H9 (cell line): Measurements from ENCODE around the gene IFT172. TPM values are rescaled to one million over a fixed set of nuclear protein-coding genes. Genes with fewer than 3 reads are reported as not detected.
A peak's percentile ranks its signal among the peaks of the same experiment; 100 is the strongest.

Source experiments
- DNase-seq: peaks from one replicate; pipeline ENCODE4 v3.0.0-alpha.2; 2017
- H2AFZ ChIP-seq: one replicate; pipeline ENCODE4 v1.6.1; 2013; ENCODE audit warnings: mild to moderate bottlenecking, low read length, control low read depth, moderate library complexity
- H2AK5ac ChIP-seq: 2 replicates; pipeline ENCODE4 v1.6.1; 2013; ENCODE audit warnings: low read length, control low read depth, mixed read lengths; ENCODE audit not compliant: insufficient read length
- H2BK120ac ChIP-seq: one replicate; pipeline ENCODE4 v1.6.1; 2013; ENCODE audit warnings: low read depth, mild to moderate bottlenecking, low read length, control low read depth, inconsistent platforms; ENCODE audit not compliant: poor library complexity, severe bottlenecking
- H2BK12ac ChIP-seq: 2 replicates; pipeline ENCODE4 v1.6.1; 2013; ENCODE audit warnings: low read length, control low read depth, mixed read lengths, low read depth; ENCODE audit not compliant: insufficient read length
- H2BK15ac ChIP-seq: 2 replicates; pipeline ENCODE4 v1.6.1; 2013; ENCODE audit warnings: low read depth, low read length, control low read depth
- H2BK20ac ChIP-seq: one replicate; pipeline ENCODE4 v1.6.1; 2013; ENCODE audit warnings: low read depth, mild to moderate bottlenecking, low read length, control low read depth, inconsistent platforms; ENCODE audit not compliant: poor library complexity, severe bottlenecking
- H2BK5ac ChIP-seq: 2 replicates; pipeline ENCODE4 v1.6.1; 2013; ENCODE audit warnings: low read length, control low read depth, mixed read lengths; ENCODE audit not compliant: insufficient read length
- H3K14ac ChIP-seq: 2 replicates; pipeline ENCODE4 v1.6.1; 2013; ENCODE audit warnings: low read length, control low read depth; ENCODE audit not compliant: insufficient read depth
- H3K18ac ChIP-seq: 2 replicates; pipeline ENCODE4 v1.6.1; 2013; ENCODE audit warnings: low read depth, mild to moderate bottlenecking, mixed read lengths, low read length, control low read depth; ENCODE audit not compliant: insufficient read length
- H3K23ac ChIP-seq: 2 replicates; pipeline ENCODE4 v1.6.1; 2013; ENCODE audit warnings: low read length, control low read depth, mixed read lengths, low read depth; ENCODE audit not compliant: insufficient read length
- H3K23me2 ChIP-seq: 2 replicates; pipeline ENCODE4 v1.6.1; 2013; ENCODE audit warnings: low read depth, mild to moderate bottlenecking, mixed read lengths, low read length, control low read depth; ENCODE audit not compliant: insufficient read length, poor library complexity, severe bottlenecking
- H3K27ac ChIP-seq: 2 replicates; pipeline ENCODE4 v1.5.1; 2013; ENCODE audit warnings: low read length, control low read depth, mixed read lengths, low read depth; ENCODE audit not compliant: insufficient read length
- H3K27me3 ChIP-seq: 2 replicates; pipeline ENCODE4 v1.6.1; 2013; ENCODE audit warnings: low read length, control low read depth, inconsistent platforms; ENCODE audit not compliant: insufficient read depth
- H3K4ac ChIP-seq: 2 replicates; pipeline ENCODE4 v1.6.1; 2013; ENCODE audit warnings: low read depth, mild to moderate bottlenecking, control low read depth, inconsistent platforms, low read length, moderate library complexity
- H3K4me1 ChIP-seq: 2 replicates; pipeline ENCODE4 v1.6.1; 2013; ENCODE audit warnings: low read length, control low read depth, inconsistent platforms; ENCODE audit not compliant: insufficient read depth
- H3K4me2 ChIP-seq: 2 replicates; pipeline ENCODE4 v1.6.1; 2013; ENCODE audit warnings: low read length, control low read depth, mixed read lengths; ENCODE audit not compliant: insufficient read length, insufficient read depth
- H3K56ac ChIP-seq: 2 replicates; pipeline ENCODE4 v1.6.1; 2013; ENCODE audit warnings: low read depth, mild to moderate bottlenecking, mixed read lengths, low read length, control low read depth; ENCODE audit not compliant: insufficient read length
- H3K79me1 ChIP-seq: 2 replicates; pipeline ENCODE4 v1.6.1; 2013; ENCODE audit warnings: low read depth, mild to moderate bottlenecking, moderate library complexity, low read length, control low read depth, inconsistent platforms; ENCODE audit not compliant: insufficient read depth, poor library complexity, severe bottlenecking
- H3K79me2 ChIP-seq: 2 replicates; pipeline ENCODE4 v1.6.1; 2013; ENCODE audit warnings: low read length, control low read depth, inconsistent platforms; ENCODE audit not compliant: insufficient read depth
- H3K9ac ChIP-seq: 2 replicates; pipeline ENCODE4 v1.6.1; 2013; ENCODE audit warnings: low read length, control low read depth, mixed read lengths; ENCODE audit not compliant: insufficient read length; ENCODE audit errors: extremely low read depth
- H3K9me3 ChIP-seq: one replicate; pipeline ENCODE4 v1.6.1; 2013; ENCODE audit warnings: low read depth, low read length, inconsistent platforms; ENCODE audit not compliant: control insufficient read depth
- H3T11ph ChIP-seq: one replicate; pipeline ENCODE4 v1.6.1; 2013; ENCODE audit warnings: mild to moderate bottlenecking, low read length, control low read depth, inconsistent platforms
- H4K20me1 ChIP-seq: one replicate; pipeline ENCODE4 v1.6.1; 2013; ENCODE audit not compliant: control insufficient read depth, insufficient read length, insufficient read depth
- H4K5ac ChIP-seq: 2 replicates; pipeline ENCODE4 v1.6.1; 2013; ENCODE audit warnings: low read depth, mild to moderate bottlenecking, mixed read lengths, low read length, control low read depth; ENCODE audit not compliant: insufficient read length
- H4K8ac ChIP-seq: replicated peaks from 2 replicates; pipeline ENCODE4 v1.6.1; 2013; ENCODE audit warnings: low read length, control low read depth, mixed read lengths, low read depth; ENCODE audit not compliant: insufficient read length
- H4K91ac ChIP-seq: 2 replicates; pipeline ENCODE4 v1.6.1; 2013; ENCODE audit warnings: low read depth, mild to moderate bottlenecking, moderate library complexity, mixed read lengths, low read length, control low read depth; ENCODE audit not compliant: insufficient read length
- H3K27ac Mint-ChIP-seq, 3 experiments: 2 replicates in 2 of 3; 3 replicates in 1 of 3; pipeline ENCODE4 v1.8.0; 2020 to 2021; ENCODE audit warnings: mixed read lengths in 3 of 3, mild to moderate bottlenecking in 1 of 3, moderate library complexity in 1 of 3
- H3K27me3 Mint-ChIP-seq: 2 replicates; pipeline ENCODE4 v1.8.0; 2021; ENCODE audit warnings: low read depth, mild to moderate bottlenecking, moderate library complexity, mixed read lengths
- H3K36me3 Mint-ChIP-seq, 3 experiments: 2 replicates in 2 of 3; 3 replicates in 1 of 3; pipeline ENCODE4 v1.8.0; 2020 to 2021; ENCODE audit warnings: low read depth in 3 of 3, mixed read lengths in 3 of 3; ENCODE audit not compliant: insufficient read depth in 1 of 3
- H3K4me1 Mint-ChIP-seq, 2 experiments: 2 replicates each; pipeline ENCODE4 v1.8.0; 2020; ENCODE audit warnings: mixed read lengths in 2 of 2
- H3K4me3 Mint-ChIP-seq, 2 experiments: 2 replicates in 1 of 2; 3 replicates in 1 of 2; pipeline ENCODE4 v1.8.0; 2020 to 2021; ENCODE audit warnings: mild to moderate bottlenecking in 2 of 2, mixed read lengths in 2 of 2, moderate library complexity in 1 of 2
- H3K9me3 Mint-ChIP-seq, 2 experiments: 2 replicates in 1 of 2; 3 replicates in 1 of 2; pipeline ENCODE4 v1.8.0; 2020; ENCODE audit warnings: mild to moderate bottlenecking in 2 of 2, mixed read lengths in 2 of 2, moderate library complexity in 1 of 2
- WGBS: extraction: QIAGEN DNeasy Blood & Tissue Kit; methylation state at CpG from one replicate; pipeline ENCODE4 v1.1.7; 2013; ENCODE audit warnings: missing lambda C conversion rate, low lambda C conversion rate, mixed read lengths; ENCODE audit not compliant: insufficient read length; ENCODE audit errors: extremely low coverage; 5-methylcytosine and 5-hydroxymethylcytosine counted together
- total RNA-seq: library from RNA; stranded (reverse); gene quantifications from 2 replicates; pipeline ENCODE4 v1.2.1, GENCODE V29; 2021
- TF ChIP-seq, protein P1 (sequence below): fragments of 200-600 bp; sonication (generic); conservative IDR thresholded peaks from 3 replicates; pipeline ENCODE4 v1.8.0; 2021; ENCODE audit warnings: antibody characterized with exemption, mild to moderate bottlenecking

IFT172 gene
- total RNA-seq, 1 experiment from 2014 or later = 15.5 TPM

GRCh38 chr2:27446057-27446456, 43.5 kb downstream of the IFT172 start:
- peaks cover 13 to 15% of the 10 kb centered on the region in 2 experiments for H3K4me1 Mint-ChIP-seq
- H3K4ac ChIP-seq = no peak overlapping the region
- no peaks in the 10 kb centered on the region for H3K27me3 Mint-ChIP-seq
- H3K27ac Mint-ChIP-seq = peak overlapping the region in 2 of 3 experiments; percentile 21 to 82; a peak in 2 of 7 replicates
- H2BK12ac ChIP-seq = no peak overlapping the region
- H4K5ac ChIP-seq = no peak overlapping the region
- H3K18ac ChIP-seq = no peak overlapping the region
- H4K91ac ChIP-seq = no peak overlapping the region
- no peak overlapping the region for H2AK5ac ChIP-seq
- no peak overlapping the region for H2BK20ac ChIP-seq
- no peak overlapping the region for H2BK120ac ChIP-seq
- no peak overlapping the region for H3K56ac ChIP-seq
- H2BK15ac ChIP-seq = no peak overlapping the region
- no peaks in the 10 kb centered on the region for H3K9me3 Mint-ChIP-seq
- no peak overlapping the region for H3K23ac ChIP-seq
- no peaks in the 10 kb centered on the region for H3K79me2 ChIP-seq
- H2BK5ac ChIP-seq = no peak overlapping the region
- no peak overlapping the region for H3K9ac ChIP-seq
- peaks cover 19 to 66% (median 48%) of the 10 kb centered on the region in 3 experiments; a peak in 6 of 7 replicates for H3K36me3 Mint-ChIP-seq
- H3K4me3 Mint-ChIP-seq = no peak overlapping the region
- peaks cover 8% of the 10 kb centered on the region for H3K23me2 ChIP-seq
- no peaks in the 10 kb centered on the region for H3K4me1 ChIP-seq
- H3K27me3 ChIP-seq = no peaks in the 10 kb centered on the region
- H3K27ac ChIP-seq = no peak overlapping the region
- no peak overlapping the region for H2AFZ ChIP-seq
- DNase-seq = no peak
- H3K4me2 ChIP-seq = no peak overlapping the region
- no peaks in the 10 kb centered on the region for H3K79me1 ChIP-seq
- WGBS = no CpG with 5 or more reads among the region's 3 CpGs
- no peak overlapping the region for H3K14ac ChIP-seq
- H4K8ac ChIP-seq = no peak overlapping the region
- H4K20me1 ChIP-seq = no peaks in the 10 kb centered on the region
- no peak overlapping the region for H3T11ph ChIP-seq
- TF ChIP-seq, protein P1, sequence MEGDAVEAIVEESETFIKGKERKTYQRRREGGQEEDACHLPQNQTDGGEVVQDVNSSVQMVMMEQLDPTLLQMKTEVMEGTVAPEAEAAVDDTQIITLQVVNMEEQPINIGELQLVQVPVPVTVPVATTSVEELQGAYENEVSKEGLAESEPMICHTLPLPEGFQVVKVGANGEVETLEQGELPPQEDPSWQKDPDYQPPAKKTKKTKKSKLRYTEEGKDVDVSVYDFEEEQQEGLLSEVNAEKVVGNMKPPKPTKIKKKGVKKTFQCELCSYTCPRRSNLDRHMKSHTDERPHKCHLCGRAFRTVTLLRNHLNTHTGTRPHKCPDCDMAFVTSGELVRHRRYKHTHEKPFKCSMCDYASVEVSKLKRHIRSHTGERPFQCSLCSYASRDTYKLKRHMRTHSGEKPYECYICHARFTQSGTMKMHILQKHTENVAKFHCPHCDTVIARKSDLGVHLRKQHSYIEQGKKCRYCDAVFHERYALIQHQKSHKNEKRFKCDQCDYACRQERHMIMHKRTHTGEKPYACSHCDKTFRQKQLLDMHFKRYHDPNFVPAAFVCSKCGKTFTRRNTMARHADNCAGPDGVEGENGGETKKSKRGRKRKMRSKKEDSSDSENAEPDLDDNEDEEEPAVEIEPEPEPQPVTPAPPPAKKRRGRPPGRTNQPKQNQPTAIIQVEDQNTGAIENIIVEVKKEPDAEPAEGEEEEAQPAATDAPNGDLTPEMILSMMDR = no peak
- no peaks in the 10 kb centered on the region for H3K9me3 ChIP-seq
